ENCODE results near the gene RAB9A.

GRCh38 chrX:13667919-13668318, 21.0 kb upstream of the RAB9A start:
- no peak for TF ChIP-seq CTCF (conservative IDR thresholded peaks at IDR 0.05; ENCODE audit: low read length)
- no peak for TF ChIP-seq EZH2phosphoT487 (IDR thresholded peaks at IDR 0.05; ENCODE audit: borderline replicate concordance, low read depth, low read length)

Measured in OCI-LY7 (cell line).